Testis (tissue), 5 donors: ENCODE measurements around the gene SPRY4. TPM values are rescaled to one million over a fixed set of nuclear protein-coding genes. Genes with fewer than 3 reads are reported as not detected.

Experiments
- DNase-seq: peaks from one replicate; pipeline ENCODE4 v3.0.0-alpha.2; 2019
- H3K27ac ChIP-seq, 2 donors: fragments of 200-600 bp; sonication (generic); one replicate each; pipeline ENCODE4 v1.5.1; 2019
- H3K27me3 ChIP-seq: fragments of 200-600 bp; sonication (generic); one replicate; pipeline ENCODE4 v1.5.1; 2019
- H3K36me3 ChIP-seq: fragments of 200-600 bp; sonication (generic); one replicate; pipeline ENCODE4 v1.5.1; 2017; ENCODE audit warnings: low read depth; ENCODE audit errors: missing control alignments
- H3K4me1 ChIP-seq: fragments of 200-600 bp; sonication (generic); one replicate; pipeline ENCODE4 v1.5.1; 2019
- H3K4me3 ChIP-seq, 2 donors: fragments of 200-600 bp; sonication (generic); one replicate each; pipeline ENCODE4 v1.5.1; 2017 to 2019
- H3K9me3 ChIP-seq: fragments of 200-600 bp; sonication (generic); one replicate; pipeline ENCODE4 v1.5.1; 2017
- CTCF ChIP-seq, 3 experiments: fragments of 450-650 bp in 2 of 3; fragments of 200-600 bp in 1 of 3; sonication (generic) in 1 of 3; IDR thresholded peaks; one replicate each; pipeline ENCODE4 v1.5.1; 2016 to 2019; ENCODE audit warnings: antibody characterized with exemption in 3 of 3, mild to moderate bottlenecking in 2 of 3, moderate library complexity in 1 of 3
- POLR2A ChIP-seq: fragments of 450-650 bp; IDR thresholded peaks from one replicate; pipeline ENCODE4 v1.6.1; 2017; ENCODE audit warnings: antibody characterized with exemption, mild to moderate bottlenecking, moderate library complexity
- WGBS, 2 donors: methylation state at CpG; one replicate each; pipeline ENCODE4 v1.1.5; 2018; 5-methylcytosine and 5-hydroxymethylcytosine counted together
- intact Hi-C: fragments of 100-400 bp; cut with DNase I; formaldehyde crosslinking; loops from one replicate; pipeline ENCODE4 v1.15.1; 2023; ENCODE audit warnings: low total_unique reads
- long read RNA-seq, 2 donors: transcript quantifications; one replicate each; lab custom pipeline, GENCODE V29; 2026
- polyA plus RNA-seq: library from polyadenylated mRNA; stranded (reverse); fragments of 350-450 nt; fragmentation: Illumina TruSeq; extraction: RNeasy Lipid Tissue Mini Kit (QIAGEN cat#74804); gene quantifications from one replicate; pipeline ENCODE4 v1.2.3, GENCODE V29; 2014; ENCODE audit warnings: low read depth, low replicate concordance; ENCODE audit not compliant: insufficient read depth
- total RNA-seq, 2 donors: library from RNA; depleted of rRNA; stranded (reverse); fragments of >200 nt; gene quantifications; one replicate each; pipeline ENCODE4 v1.2.3, GENCODE V29; 2016

SPRY4 gene
- total RNA-seq (1 to 10 TPM; 5.3 to 7.2 TPM), polyA plus RNA-seq (3.8 TPM)
- long read RNA-seq, donor 1, full-length matches to known transcripts = 11 of 11 reads
- long read RNA-seq, donor 1, partial matches to known transcripts = 0 of 11 reads
- long read RNA-seq, donor 1, other reads (novel, unspliced or antisense) = 0 of 11 reads
- long read RNA-seq, donor 2, full-length matches to known transcripts = 20 of 20 reads
- long read RNA-seq, donor 2, partial matches to known transcripts = 0 of 20 reads
- long read RNA-seq, donor 2, other reads (novel, unspliced or antisense) = 0 of 20 reads

GRCh38 chr5:142324871-142325724 lies at the start of gene SPRY4:
Gene SPRY4, minus strand, starts transcription at chr5:142325021. Its CDS starts 9,913 bp downstream, at chr5:142315108.
- H3K4me1 ChIP-seq = peaks cover 16% of the 10 kb centered on the region

GRCh38 chr5:142368529-142368928 lies 43.7 kb upstream of the SPRY4 start:
- no peaks in the 10 kb centered on the region for H3K36me3 ChIP-seq
- H3K4me3 ChIP-seq = no peak overlapping the region
- no peak for DNase-seq
- intact Hi-C loops = no loop called here
- H3K4me1 ChIP-seq = no peaks in the 10 kb centered on the region
- H3K27ac ChIP-seq = no peak overlapping the region
- H3K9me3 ChIP-seq = no peaks in the 10 kb centered on the region
- H3K27me3 ChIP-seq = no peaks in the 10 kb centered on the region
- TF ChIP-seq CTCF (IDR thresholded peaks at IDR 0.05) = no peak
- TF ChIP-seq POLR2A = no peak
- 91% methylated on average over 2 of the region's 2 CpGs for WGBS, 2 donors

More at GRCh38 chr5:142324871-142325724, at the start of gene SPRY4:
- H3K9me3 ChIP-seq = no peaks in the 10 kb centered on the region
- no peaks in the 10 kb centered on the region for H3K36me3 ChIP-seq
- peak within 1 kb of the TSS; percentile 55 to 74 for H3K27ac ChIP-seq
- peak within 1 kb of the TSS; percentile 51 to 72 for H3K4me3 ChIP-seq
- peak; percentile 94 for DNase-seq
- H3K27me3 ChIP-seq = no peaks in the 10 kb centered on the region
- TF ChIP-seq POLR2A = no peak
- TF ChIP-seq CTCF (IDR thresholded peaks at IDR 0.05) = peak in 1 of 3 experiments; percentile 1
- intact Hi-C loops = no loop called here
- WGBS, 2 donors = 1% methylated on average over 45 to 54 of the region's 54 CpGs

- intact Hi-C loops = no loop called here
These were observed 41.2 kb upstream of the SPRY4 start for GRCh38 chr5:142366007-142366406.

More at GRCh38 chr5:142366007-142366406, 41.2 kb upstream of the SPRY4 start:
- H3K36me3 ChIP-seq = no peaks in the 10 kb centered on the region
- no peak overlapping the region for H3K4me3 ChIP-seq
- no peak overlapping the region for H3K27ac ChIP-seq
- 93 to 94% methylated on average over 4 of the region's 4 CpGs for WGBS, 2 donors
- peaks cover 8% of the 10 kb centered on the region for H3K4me1 ChIP-seq
- H3K9me3 ChIP-seq = no peaks in the 10 kb centered on the region
- H3K27me3 ChIP-seq = no peaks in the 10 kb centered on the region
- TF ChIP-seq CTCF (IDR thresholded peaks at IDR 0.05) (no peak), POLR2A (no peak)
- DNase-seq = no peak
